ENCODE measurements around the gene COQ10A.
A peak's percentile ranks its signal among the peaks of the same experiment; 100 is the strongest.

Gene COQ10A

DNA sequence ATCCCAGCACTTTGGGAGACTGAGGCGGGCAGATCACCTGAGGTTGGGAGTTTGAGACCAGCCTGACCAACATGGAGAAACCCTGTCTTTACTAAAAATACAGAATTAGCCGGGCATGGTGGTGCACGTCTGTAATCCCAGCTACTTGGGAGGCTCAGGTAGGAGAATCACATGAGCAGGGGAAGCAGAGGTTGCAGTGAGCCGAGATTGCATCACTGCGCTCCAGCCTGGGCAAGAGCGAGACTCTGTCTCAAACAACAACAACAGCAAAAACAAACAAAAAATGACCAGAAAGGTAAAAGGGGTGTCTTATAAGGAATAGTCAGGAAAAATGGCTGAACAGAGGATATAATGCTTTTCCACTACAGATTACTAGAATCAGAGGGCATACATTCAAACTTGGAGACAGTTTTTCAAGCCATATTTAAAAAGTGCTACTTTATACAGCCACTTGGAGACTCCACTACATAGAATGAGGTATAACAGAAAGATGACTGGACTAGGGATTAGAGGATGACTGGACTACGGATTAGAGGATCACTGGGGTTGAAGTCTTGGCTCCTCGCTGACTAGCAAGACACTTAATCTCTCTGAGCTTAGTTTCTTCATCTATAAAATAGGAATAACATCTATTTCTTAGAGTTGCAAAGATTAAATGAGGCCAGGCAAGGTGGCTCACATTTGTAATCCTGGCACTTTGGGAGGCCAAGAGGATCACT lies 38.3 kb downstream of the COQ10A start:
- no peak for DNase-seq
- Mint-ChIP-seq H3K4me3 (no peak overlapping the region), H3K9me3 (no peaks in the 10 kb centered on the region), H3K36me3 (ENCODE audit: low read depth) (peaks cover 21% of the 10 kb centered on the region), H3K27me3 (no peaks in the 10 kb centered on the region), H3K27ac (no peak overlapping the region), H3K4me1 (peaks cover 17% of the 10 kb centered on the region)
- no peak for ATAC-seq

DNA sequence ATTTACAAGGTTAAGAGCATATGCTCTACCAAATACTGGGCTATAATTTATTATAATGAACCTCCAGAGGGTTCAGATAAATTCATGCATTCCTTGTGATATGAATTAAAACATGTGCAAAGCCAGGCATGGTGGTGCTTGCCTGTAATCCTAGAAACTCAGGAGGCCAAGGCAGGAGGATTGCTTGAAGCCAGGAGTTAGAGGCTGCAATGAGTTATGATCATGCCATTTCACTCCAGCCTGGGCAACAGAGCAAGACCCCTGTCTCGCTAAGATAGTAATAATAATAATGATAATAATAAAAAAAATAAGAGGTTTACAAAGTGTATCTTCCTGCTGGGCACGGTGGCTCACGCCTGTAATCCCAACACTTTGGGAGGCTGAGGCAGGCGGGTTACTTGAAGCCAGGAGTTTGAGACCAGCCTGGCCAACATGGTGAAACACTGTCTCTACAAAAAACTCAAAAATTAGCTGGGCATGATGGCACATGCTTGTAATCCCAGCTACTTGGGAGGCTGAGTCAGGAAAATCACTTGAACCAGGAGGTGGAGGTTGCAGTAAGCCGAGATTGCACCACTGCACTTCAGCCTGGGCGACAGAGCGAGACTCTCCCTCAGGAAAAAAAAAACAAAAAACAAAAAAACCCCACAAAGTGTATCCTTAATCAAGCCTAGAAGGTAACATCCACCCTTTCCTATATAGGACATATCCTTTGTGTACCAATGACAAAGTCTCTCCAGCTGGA lies 40.7 kb downstream of the COQ10A start:
- Mint-ChIP-seq H3K36me3 (ENCODE audit: low read depth) (peaks cover 27% of the 10 kb centered on the region), H3K4me3 (no peak overlapping the region)
- DNase-seq: no peak

DNA sequence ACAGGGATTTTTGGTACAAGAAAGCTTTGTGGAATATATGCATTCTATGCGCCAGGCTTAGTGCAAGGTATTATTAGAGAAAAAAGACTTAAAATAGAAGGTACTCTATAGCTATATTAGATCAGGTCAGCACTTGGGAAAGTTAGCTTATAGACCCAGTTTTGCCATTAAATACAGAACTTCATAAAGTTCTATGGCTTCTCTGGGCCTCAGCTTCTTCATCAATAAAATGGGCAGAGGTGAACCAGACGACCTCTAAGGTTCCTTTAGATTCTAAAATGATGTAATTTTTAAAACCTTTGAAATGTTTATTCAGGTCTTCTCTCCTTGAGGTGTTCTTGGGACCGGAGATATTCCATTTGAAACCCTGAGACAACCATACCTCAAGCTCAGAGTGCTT lies 42.0 kb downstream of the COQ10A start:
- Mint-ChIP-seq H3K4me1 (peaks cover 2% of the 10 kb centered on the region), H3K4me3 (no peak overlapping the region)

More for the DNA sequence above, 40.7 kb downstream of the COQ10A start:
- H3K27me3 Mint-ChIP-seq: no peaks in the 10 kb centered on the region
- peaks cover 2% of the 10 kb centered on the region for H3K4me1 Mint-ChIP-seq
- H3K27ac Mint-ChIP-seq: no peak overlapping the region
- ATAC-seq: no peak
- no peaks in the 10 kb centered on the region for H3K9me3 Mint-ChIP-seq

DNA sequence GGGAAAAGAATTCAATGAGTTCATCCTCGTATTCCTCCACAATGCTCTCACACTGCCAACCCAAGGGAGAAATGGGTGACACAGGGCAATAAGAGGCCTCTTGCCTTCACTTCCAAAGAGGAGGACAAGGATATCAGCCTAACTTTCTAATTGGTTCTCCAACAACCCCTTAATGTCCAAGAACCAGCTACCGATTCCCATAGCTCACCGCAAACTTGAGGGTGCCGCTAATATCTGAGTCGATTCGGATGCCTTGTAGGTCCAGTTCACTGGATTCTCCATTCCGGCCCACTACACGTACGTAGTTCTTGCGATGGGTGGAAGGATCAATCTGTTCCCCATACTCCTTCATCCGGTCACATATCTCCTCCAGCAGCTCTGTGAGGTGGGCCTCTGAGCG lies 44.3 kb downstream of the COQ10A start:
- H3K27me3 Mint-ChIP-seq: no peaks in the 10 kb centered on the region
- H3K27ac Mint-ChIP-seq: no peak overlapping the region
- no peak for DNase-seq
- ATAC-seq: no peak
- H3K9me3 Mint-ChIP-seq: no peaks in the 10 kb centered on the region
- no peak overlapping the region for H3K4me3 Mint-ChIP-seq
- peaks cover 29% of the 10 kb centered on the region for H3K36me3 Mint-ChIP-seq (ENCODE audit: low read depth)
- peaks cover 10% of the 10 kb centered on the region for H3K4me1 Mint-ChIP-seq

More for the DNA sequence above, 42.0 kb downstream of the COQ10A start:
- Mint-ChIP-seq H3K27me3 (no peaks in the 10 kb centered on the region), H3K36me3 (ENCODE audit: low read depth) (peaks cover 28% of the 10 kb centered on the region), H3K27ac (no peak overlapping the region), H3K9me3 (no peaks in the 10 kb centered on the region)
- DNase-seq (no peak), ATAC-seq (no peak)

DNA sequence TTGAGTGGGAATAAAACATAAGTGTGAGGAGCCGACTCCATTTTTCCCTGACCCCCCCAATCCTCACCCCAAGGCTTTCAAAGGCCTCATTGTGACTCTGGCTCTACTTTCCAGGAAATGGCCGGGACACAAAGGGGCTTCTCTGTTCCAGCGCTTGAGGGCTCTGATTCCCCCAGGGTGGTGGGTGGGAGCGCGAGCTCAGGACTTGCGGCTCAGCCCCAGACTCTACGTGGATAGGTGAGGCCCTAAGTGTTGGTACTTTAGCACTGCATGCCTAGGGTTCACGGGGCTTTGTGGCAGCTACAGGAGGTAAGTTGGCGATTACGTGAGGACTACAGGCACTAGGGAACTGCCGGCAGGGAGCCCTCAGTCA lies 48.5 kb downstream of the COQ10A start:
- Mint-ChIP-seq H3K27me3 (no peaks in the 10 kb centered on the region), H3K4me3 (peak overlapping the region; percentile 99), H3K9me3 (no peaks in the 10 kb centered on the region)

DNA sequence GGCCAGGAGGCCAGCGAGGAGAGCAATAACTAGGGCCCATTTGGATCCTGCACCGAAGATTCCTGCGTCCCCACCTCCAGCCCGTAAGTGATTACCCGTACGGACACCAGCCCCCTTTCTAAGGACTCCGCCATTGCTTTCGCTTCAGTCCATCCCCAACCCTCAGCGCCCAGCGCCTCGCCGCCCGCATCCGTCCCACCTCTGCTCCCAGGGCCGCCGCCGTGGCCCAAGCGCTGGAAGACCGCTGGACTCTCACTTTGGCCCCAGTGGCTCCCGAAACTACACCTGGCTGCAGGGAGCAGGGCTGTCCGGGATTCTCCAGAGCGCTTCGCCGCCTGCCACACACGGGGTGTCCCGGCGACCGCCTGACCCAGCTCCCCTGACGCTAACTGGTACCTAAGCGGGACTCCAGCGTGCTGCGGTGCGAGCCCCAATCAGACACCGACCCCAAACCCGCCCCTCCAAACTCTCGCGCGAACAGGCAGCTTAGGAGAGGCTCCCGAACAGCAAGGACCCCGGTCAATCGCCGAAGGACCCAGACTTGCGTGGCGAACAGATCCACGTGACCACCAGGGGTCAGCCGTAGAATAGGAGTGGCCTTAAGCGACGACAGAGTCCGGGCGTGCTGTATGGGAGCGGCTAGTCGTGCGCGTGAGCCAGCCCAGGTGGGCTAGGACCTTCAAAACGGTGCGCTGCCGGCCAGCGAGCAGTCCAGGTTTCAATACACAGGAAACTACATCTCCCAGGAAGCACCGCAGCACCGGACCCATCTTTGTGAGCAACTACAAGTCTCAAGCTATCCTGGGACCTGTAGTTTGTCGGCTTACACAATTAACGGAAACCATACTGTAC lies 49.1 kb downstream of the COQ10A start, which contains the start of gene CNPY2:
CNPY2 (minus strand) TSS at position 367 of the 852 bp plus-strand sequence. CDS start 771 bp downstream, outside the sequence.
- H3K4me3 Mint-ChIP-seq: peak within 1 kb of the TSS; percentile 99
- H3K27me3 Mint-ChIP-seq: no peaks in the 10 kb centered on the region
- H3K9me3 Mint-ChIP-seq: no peaks in the 10 kb centered on the region
- H3K4me1 Mint-ChIP-seq: peaks cover 17% of the 10 kb centered on the region
- DNase-seq: peak; percentile 94
- H3K27ac Mint-ChIP-seq: peak within 1 kb of the TSS; percentile 97
- peaks cover 18% of the 10 kb centered on the region for H3K36me3 Mint-ChIP-seq (ENCODE audit: low read depth)
- peak; percentile 96 for ATAC-seq

More for the DNA sequence above, 48.5 kb downstream of the COQ10A start:
- peaks cover 19% of the 10 kb centered on the region for H3K36me3 Mint-ChIP-seq (ENCODE audit: low read depth)
- H3K4me1 Mint-ChIP-seq: peaks cover 17% of the 10 kb centered on the region
- no peak for ATAC-seq
- peak overlapping the region; percentile 97 for H3K27ac Mint-ChIP-seq
- DNase-seq: no peak

DNA sequence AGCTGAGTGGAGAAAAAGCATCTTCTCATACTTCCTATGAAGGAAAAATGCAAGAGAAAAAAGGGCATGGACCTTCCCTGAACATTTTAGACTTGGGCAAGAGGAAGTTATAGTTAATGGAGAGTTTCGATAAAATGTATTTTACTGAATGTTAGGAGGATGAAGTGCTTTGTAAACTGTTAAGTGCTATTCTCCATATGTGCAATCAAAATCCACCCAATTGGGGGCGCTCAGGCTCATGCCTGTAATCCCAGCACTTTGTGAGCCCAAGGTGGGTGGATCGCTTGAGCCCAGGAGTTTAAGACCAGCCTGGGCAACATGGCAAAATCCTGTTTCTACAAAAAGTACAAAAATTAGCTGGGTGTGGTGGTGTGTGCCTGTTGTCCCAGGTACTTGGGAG lies 50.9 kb downstream of the COQ10A start:
- H3K27ac Mint-ChIP-seq: no peak overlapping the region
- ATAC-seq (no peak), DNase-seq (no peak)
- H3K9me3 Mint-ChIP-seq: no peaks in the 10 kb centered on the region
- H3K27me3 Mint-ChIP-seq: no peaks in the 10 kb centered on the region
- H3K4me3 Mint-ChIP-seq: no peak overlapping the region
- H3K36me3 Mint-ChIP-seq (ENCODE audit: low read depth): peaks cover 14% of the 10 kb centered on the region
- peaks cover 21% of the 10 kb centered on the region for H3K4me1 Mint-ChIP-seq
